Esophagus muscularis mucosa (tissue), 4 donors: Measurements from ENCODE around the gene GPR62. TPM values are rescaled to one million over a fixed set of nuclear protein-coding genes. Genes with fewer than 3 reads are reported as not detected.

ENCODE experiments used
- DNase-seq: peaks from one replicate; pipeline ENCODE4 v3.0.0-alpha.2; 2017; ENCODE audit errors: extremely low spot score
- H3K27ac ChIP-seq, 4 donors: fragments of 200-600 bp; sonication (generic); replicated peaks in 1 of 4; 1 replicate in 3 of 4; 2 replicates in 1 of 4; pipeline ENCODE4 v1.5.1; 2016 to 2019; ENCODE audit warnings: mild to moderate bottlenecking in 1 of 4
- H3K27me3 ChIP-seq, 4 donors: fragments of 200-600 bp; sonication (generic); one replicate each; pipeline versions ENCODE4 v1.5.1 to v1.6.0; 2016 to 2019
- H3K36me3 ChIP-seq, 4 donors: fragments of 200-600 bp; sonication (generic); one replicate each; pipeline ENCODE4 v1.5.1; 2016 to 2019
- H3K4me1 ChIP-seq, 4 donors: fragments of 200-600 bp; sonication (generic); one replicate each; pipeline ENCODE4 v1.5.1; 2016 to 2019
- H3K4me3 ChIP-seq, 4 donors: fragments of 200-600 bp; sonication (generic); 1 replicate in 2 of 4; 2 replicates in 2 of 4; pipeline ENCODE4 v1.5.1; 2016 to 2019; ENCODE audit warnings: mild to moderate bottlenecking in 4 of 4, moderate library complexity in 1 of 4
- H3K9me3 ChIP-seq, 4 donors: fragments of 200-600 bp; sonication (generic); 1 replicate in 3 of 4; 2 replicates in 1 of 4; pipeline ENCODE4 v1.5.1; 2016 to 2019
- CTCF ChIP-seq, 3 experiments: fragments of 200-600 bp in 2 of 3; fragments of 450-650 bp in 1 of 3; sonication (generic) in 2 of 3; IDR thresholded peaks; one replicate each; pipeline ENCODE4 v1.5.1; 2017 to 2019; ENCODE audit warnings: antibody characterized with exemption in 3 of 3, mild to moderate bottlenecking in 2 of 3, moderate library complexity in 1 of 3
- EP300 ChIP-seq: sonication (generic); formaldehyde crosslinking; IDR thresholded peaks from one replicate; pipeline ENCODE4 v1.6.1; 2017; ENCODE audit warnings: antibody characterized with exemption
- POLR2A ChIP-seq: fragments of 450-650 bp; IDR thresholded peaks from one replicate; pipeline ENCODE4 v1.6.1; 2017; ENCODE audit warnings: antibody characterized with exemption, moderate library complexity, mild to moderate bottlenecking, low read depth
- POLR2AphosphoS5 ChIP-seq, 2 donors: sonication (generic); formaldehyde crosslinking; IDR thresholded peaks; one replicate each; pipeline ENCODE4 v1.6.1; 2017; ENCODE audit warnings: antibody characterized with exemption in 2 of 2
- WGBS: methylation state at CpG from one replicate; pipeline ENCODE4 v1.1.5; 2018; 5-methylcytosine and 5-hydroxymethylcytosine counted together
- intact Hi-C: fragments of 100-400 bp; cut with DNase I; formaldehyde crosslinking; loops from one replicate; pipeline ENCODE4 v1.15.1; 2023
- total RNA-seq, 4 donors: library from RNA; depleted of rRNA; stranded (reverse); fragments of >200 nt; gene quantifications; one replicate each; pipeline versions ENCODE4 v1.1.0 to v1.2.1, GENCODE V29; 2016

The GPR62 gene
- total RNA-seq, 4 donors from 2014 or later: 0.11 to 0.42 (median 0.18) TPM

- peaks cover 6 to 43% (median 42%) of the 10 kb centered on the region in 4 donors for H3K36me3 ChIP-seq
- TF ChIP-seq EP300: no peak
- TF ChIP-seq POLR2A: no peak
- no peak for TF ChIP-seq CTCF (IDR thresholded peaks at IDR 0.05)
- intact Hi-C loops: no loop called here
- H3K4me3 ChIP-seq: no peak overlapping the region
- WGBS: 92% methylated on average over 10 of the region's 10 CpGs
- DNase-seq: no peak
- no peaks in the 10 kb centered on the region for H3K27me3 ChIP-seq
- no peak overlapping the region for H3K27ac ChIP-seq
- no peaks in the 10 kb centered on the region for H3K9me3 ChIP-seq
- peaks cover 33 to 52% (median 46%) of the 10 kb centered on the region in 4 donors for H3K4me1 ChIP-seq
Observed at GRCh38 chr3:51960386-51960785, 5.2 kb downstream of the GPR62 start.

GRCh38 chr3:51961011-51961410, 5.8 kb downstream of the GPR62 start:
- 84% methylated on average over 11 of the region's 18 CpGs for WGBS
- Histone ChIP-seq H3K27me3 (no peaks in the 10 kb centered on the region), H3K36me3 (peaks cover 6 to 44% (median 42%) of the 10 kb centered on the region in 4 donors), H3K9me3 (no peaks in the 10 kb centered on the region), H3K4me3 (no peak overlapping the region), H3K27ac (no peak overlapping the region), H3K4me1 (peaks cover 33 to 52% (median 48%) of the 10 kb centered on the region in 4 donors)
- no peak for DNase-seq
- intact Hi-C loops: no loop called here
- TF ChIP-seq EP300 (no peak), POLR2AphosphoS5 (IDR thresholded peaks at IDR 0.05) (no peak), CTCF (IDR thresholded peaks at IDR 0.05) (no peak), POLR2A (no peak)

- peaks cover 33 to 54% (median 48%) of the 10 kb centered on the region in 4 donors for H3K4me1 ChIP-seq
- no peaks in the 10 kb centered on the region for H3K9me3 ChIP-seq
- WGBS: 64% methylated on average over 7 of the region's 9 CpGs
- TF ChIP-seq POLR2AphosphoS5 (IDR thresholded peaks at IDR 0.05): no peak
- TF ChIP-seq POLR2A: no peak
- no peak for TF ChIP-seq EP300
- no peak for TF ChIP-seq CTCF (IDR thresholded peaks at IDR 0.05)
- H3K36me3 ChIP-seq: peaks cover 6 to 44% (median 42%) of the 10 kb centered on the region in 4 donors
- no peak for DNase-seq
- H3K4me3 ChIP-seq: no peak overlapping the region
- intact Hi-C loops: no loop called here
- H3K27me3 ChIP-seq: no peaks in the 10 kb centered on the region
- peak overlapping the region in 1 of 4 donors; percentile 4 for H3K27ac ChIP-seq
Observed at GRCh38 chr3:51961602-51962569, 6.7 kb downstream of the GPR62 start.

- no peaks in the 10 kb centered on the region for H3K27me3 ChIP-seq
- intact Hi-C loops: no loop called here
- WGBS: 71% methylated on average over 6 of the region's 6 CpGs
- no peak for DNase-seq
- no peaks in the 10 kb centered on the region for H3K9me3 ChIP-seq
- TF ChIP-seq EP300 (no peak), POLR2AphosphoS5 (IDR thresholded peaks at IDR 0.05) (no peak), POLR2A (no peak), CTCF (IDR thresholded peaks at IDR 0.05) (no peak)
- peaks cover 38 to 57% (median 53%) of the 10 kb centered on the region in 4 donors for H3K4me1 ChIP-seq
- no peak overlapping the region for H3K4me3 ChIP-seq
- H3K27ac ChIP-seq: peak overlapping the region in 3 of 4 donors; percentile 27 to 55 (median 28)
- peaks cover 6 to 38% (median 33%) of the 10 kb centered on the region in 4 donors for H3K36me3 ChIP-seq
Observed at GRCh38 chr3:51962854-51963530, 7.8 kb downstream of the GPR62 start.
